NCI-H748 treated with DMSO at 0.1 percent for 48 hours (cell line): Measurements from ENCODE around the gene KLK7.
"Not testable (repeated sequence)": the region's sequence is repeated elsewhere in the genome, so short reads cannot be mapped to it uniquely, and the experiment has no call there.

ENCODE experiments used
- DNase-seq: peaks from one replicate; lab custom pipeline; 2025; lab: John Stamatoyannopoulos, UW

The KLK7 gene

GRCh38 chr19:51010066-51010795 lies 26.5 kb upstream of the KLK7 start:
- DNase-seq = no peak

DNA sequence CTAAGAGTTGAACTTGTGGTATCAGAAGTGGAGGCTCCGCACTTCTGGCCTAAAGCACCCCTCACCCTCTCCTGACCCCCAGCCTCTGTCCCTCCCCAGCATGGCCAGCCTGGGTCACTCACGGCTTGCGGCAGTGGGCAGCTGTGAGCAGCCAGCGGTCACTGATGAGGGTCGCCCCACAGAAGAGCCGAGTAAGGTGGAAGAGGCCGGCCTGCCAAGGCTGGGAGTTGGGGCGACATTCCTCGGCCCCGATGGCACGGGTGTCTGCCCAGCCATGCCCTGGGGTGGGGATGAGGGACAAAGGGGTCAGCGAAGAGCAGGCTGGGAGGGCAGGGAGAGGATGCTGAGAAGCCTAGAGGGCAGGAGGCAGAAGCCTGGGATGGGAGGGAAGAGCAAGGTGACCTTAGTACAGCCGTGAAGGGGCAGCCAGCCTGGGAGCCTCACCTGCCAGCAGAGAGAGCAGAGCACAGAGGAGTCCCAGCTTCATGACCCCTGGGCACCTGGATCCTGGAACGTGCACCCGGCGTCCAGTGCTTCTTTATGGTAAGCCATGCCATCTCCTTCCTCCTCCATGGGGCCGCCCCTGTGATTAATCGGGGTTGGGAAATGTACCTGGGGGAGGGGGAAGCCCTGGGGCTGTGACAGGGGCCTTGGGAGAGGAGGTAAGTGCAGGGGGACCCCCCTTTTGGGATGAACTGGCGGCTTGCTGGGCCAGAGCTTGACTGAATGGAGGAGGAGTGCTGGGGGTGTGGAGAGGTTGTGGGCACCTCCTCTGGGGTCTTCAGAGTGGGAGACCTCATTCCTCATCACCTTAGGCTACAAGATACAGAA lies 25.6 kb upstream of the KLK7 start:
- DNase-seq = no peak

DNA sequence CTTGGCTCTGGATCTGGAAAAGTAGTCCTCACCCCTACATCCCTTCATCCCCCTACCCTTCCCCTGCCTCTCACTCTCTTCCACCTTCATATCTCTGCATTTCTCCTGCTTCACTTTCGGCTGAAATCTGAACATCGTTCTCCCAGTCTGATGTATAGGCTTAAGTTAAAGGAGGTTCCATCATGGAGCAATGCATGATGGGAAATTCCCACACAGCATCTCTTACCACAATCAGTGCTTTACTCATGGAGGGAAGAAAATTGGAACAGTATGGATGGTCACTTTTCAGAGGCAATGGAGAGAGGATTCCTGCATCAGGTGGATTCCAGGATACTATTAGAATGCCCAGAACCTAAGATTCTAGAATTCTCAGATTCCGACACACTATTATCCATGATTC lies 23.8 kb upstream of the KLK7 start:
- DNase-seq = no peak

DNA sequence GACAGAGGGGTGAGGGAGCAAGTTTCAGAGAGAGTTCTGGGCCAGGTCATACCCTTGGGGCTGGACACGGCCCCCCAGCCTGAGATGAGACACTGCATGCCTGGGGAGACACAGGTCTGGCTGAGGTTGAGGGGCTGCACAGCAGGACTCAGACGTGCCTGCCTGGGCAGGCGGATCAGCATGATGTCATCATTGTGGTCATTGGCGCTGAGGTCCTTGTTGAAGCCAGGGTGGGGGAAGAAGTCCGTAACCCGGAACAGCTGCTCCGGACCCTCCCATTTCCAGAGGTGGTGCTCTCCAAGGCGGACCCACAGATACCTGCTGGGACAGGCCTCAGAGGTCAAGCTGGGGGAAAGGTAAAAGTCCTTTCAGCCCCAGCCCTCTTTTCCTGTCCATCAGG lies 22.7 kb upstream of the KLK7 start:
- DNase-seq = no peak

GRCh38 chr19:51005248-51005647 lies 21.5 kb upstream of the KLK7 start:
- no peak for DNase-seq

- no peak for DNase-seq
These were observed 19.6 kb upstream of the KLK7 start for GRCh38 chr19:51003316-51003715.

GRCh38 chr19:51002542-51003311 lies 19.0 kb upstream of the KLK7 start:
- DNase-seq = no peak

DNA sequence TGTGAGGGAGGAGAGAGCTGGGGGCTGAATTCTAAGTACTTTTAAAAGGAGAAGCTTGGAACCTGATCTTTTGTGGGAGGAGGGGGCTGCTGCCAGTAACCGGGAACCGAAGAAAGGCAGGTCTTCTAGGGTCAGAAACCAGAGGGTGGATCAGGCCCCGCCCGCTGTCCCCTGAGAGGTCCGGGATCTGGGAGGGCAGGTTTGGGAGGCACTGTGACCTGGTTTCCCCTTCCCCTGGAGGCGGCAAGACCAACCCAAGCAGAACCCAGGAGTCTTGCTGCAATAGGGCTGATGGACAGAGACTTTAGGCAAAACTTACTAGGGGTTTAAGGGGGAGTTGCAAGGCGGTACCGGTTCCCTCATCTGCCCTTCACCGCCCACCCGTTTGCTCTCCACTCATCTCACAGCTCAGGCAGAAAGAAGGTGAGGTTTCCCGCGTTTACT lies 18.4 kb upstream of the KLK7 start:
- no peak for DNase-seq

GRCh38 chr19:51001515-51001914 lies 17.8 kb upstream of the KLK7 start, which contains the start of gene KLK8:
TSS of gene KLK8 (minus strand) at chr19:51001604. CDS start at chr19:51001167, 437 bp downstream.
- DNase-seq = no peak

DNA sequence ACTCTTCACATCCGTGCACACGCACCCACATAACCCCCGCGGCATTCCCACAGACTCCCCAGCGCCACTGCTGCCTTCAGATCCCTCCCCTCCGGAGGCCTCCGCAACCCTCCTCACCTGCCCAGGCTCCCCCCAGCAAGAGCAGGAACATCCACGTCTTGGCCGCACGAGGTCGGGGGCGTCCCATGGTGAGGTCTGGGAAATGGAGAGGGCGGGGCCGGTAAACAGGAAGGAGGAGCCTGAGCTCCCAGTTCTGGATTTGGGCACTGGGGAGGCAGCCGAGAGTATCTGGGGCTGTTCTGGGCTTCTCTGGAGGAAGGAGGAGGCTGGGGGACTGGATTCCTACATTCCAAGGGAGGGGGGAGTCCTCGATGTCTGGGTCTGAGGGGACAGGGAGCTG lies 17.3 kb upstream of the KLK7 start:
- DNase-seq = no peak

DNA sequence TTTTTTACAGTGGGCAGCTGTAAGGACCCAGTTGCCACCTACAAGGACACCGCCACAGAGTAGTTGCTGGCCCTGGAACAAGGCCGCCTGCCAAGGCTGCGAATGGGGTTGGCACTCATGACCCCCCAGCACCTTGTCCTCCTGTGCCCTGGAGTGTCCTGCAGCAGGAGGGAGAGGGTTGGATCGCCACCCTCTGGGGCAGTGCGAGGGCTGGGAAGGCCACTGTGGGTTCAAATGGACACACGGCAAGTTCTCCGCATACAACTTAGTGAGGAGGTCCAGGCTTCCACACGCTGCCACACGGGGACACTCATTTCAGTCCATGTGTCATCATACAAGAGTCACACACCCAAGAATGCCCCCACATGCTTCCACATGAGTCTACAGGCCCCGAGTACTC lies 16.7 kb upstream of the KLK7 start:
- DNase-seq = no peak

GRCh38 chr19:50998686-50999085 lies 15.0 kb upstream of the KLK7 start:
- DNase-seq = no peak

DNA sequence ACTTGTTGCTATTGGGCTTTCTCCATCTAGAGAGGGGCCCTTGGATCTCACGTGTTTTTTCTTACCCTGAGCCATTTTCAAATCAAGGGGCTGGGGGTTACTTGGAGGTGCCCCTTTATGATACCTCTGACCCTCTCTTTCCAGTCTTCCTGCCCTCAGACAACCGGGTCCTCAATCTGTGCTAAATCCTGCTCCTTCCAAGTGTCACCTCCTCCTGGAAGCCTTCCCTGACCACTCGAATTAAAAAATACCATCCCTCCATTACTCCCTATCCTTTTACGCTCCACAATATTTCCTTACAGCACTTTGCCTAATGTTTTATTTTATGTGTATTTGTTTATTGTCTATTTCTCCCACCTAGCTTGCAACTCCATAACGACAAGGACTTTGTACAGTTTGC lies 14.3 kb upstream of the KLK7 start:
- DNase-seq = no peak

GRCh38 chr19:50994129-50994528 lies 10.4 kb upstream of the KLK7 start:
- no peak for DNase-seq

DNA sequence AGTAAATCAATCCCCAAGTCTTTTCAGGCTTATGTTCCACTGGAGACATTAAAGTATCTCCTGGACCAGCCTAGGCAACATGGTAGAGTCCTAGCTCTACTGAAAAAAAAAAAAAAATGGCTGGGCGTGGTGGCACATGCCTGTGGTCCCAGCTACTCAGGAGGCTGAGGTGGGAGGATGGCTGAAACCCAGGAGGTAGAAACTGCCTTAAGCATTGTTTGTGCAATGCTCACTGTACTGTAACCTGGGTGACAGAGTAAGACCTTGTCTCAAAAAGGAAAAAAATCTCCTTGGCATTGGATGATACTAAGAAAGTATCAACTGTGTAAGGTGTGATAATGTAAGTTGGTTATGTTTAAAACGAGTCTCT lies 8.9 kb upstream of the KLK7 start:
- DNase-seq = no peak

DNA sequence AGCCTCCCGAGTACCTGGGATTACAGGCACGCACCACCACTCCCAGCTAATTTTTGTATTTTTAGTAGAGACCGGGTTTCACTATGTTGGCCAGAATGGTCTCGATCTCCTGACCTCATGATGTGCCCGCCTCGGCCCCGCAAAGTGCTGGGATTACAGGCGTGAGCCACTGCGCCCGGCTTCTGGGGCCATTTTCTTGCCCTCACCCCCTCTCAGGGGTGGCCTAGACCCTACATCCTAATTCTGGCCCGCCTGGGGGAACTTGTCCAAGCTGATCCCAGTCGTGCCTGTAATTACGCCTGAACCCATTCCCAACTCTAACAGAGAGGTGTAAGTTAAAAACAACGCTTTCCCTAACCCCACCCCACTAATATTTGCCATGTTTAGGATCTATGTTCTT lies 699 bp upstream of the KLK7 start:
- not testable (repeated sequence) for DNase-seq

GRCh38 chr19:50982186-50982585 lies 1.5 kb downstream of the KLK7 start:
- no peak for DNase-seq

DNA sequence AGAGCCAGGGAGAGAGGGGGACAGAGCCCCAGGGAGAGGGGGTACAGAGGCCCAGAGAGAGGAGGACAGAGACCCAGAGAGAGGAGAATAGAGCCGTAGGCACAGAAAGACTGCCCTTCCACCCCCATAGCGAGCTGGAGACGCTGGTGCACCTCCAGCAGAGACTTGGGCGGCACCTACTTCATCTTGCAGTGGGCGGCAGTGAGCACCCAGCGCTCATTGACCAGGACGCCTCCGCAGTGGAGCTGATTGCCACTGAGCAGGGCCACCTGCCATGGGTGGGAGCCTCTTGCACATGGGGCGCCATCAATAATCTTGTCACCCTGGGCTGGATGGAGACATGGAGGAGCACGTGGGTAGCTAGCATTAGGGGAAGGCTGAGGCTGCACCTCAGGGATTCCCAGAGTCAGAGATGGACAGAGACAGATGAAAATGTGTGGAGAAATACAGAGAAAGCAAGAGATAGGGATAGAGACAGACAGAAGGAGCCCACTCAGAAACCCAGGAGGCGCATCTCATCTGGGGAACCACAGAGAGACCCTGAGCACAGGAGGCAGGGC lies 2.0 kb downstream of the KLK7 start:
- no peak for DNase-seq

GRCh38 chr19:50980208-50980607 lies 3.5 kb downstream of the KLK7 start:
- DNase-seq = no peak

DNA sequence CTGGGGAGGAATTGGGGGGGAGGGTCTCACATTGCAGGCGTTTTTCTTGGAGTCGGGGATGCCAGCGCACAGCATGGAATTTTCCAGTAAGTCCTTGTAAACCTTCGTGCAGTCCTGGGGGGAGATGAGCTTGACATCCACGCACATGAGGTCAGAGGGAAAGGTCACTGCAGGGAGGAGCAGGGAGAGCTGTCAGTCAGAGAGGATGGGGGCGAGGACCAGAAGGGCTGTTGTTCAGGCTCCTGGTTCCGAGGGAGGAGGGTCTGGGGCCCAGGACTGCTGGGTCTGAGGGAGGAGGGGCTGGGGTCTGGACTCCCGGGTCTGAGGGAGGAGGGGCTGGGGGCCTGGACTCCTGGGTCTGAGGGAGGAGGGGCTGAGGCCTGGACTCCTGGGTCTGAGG lies 4.0 kb downstream of the KLK7 start:
- no peak for DNase-seq

DNA sequence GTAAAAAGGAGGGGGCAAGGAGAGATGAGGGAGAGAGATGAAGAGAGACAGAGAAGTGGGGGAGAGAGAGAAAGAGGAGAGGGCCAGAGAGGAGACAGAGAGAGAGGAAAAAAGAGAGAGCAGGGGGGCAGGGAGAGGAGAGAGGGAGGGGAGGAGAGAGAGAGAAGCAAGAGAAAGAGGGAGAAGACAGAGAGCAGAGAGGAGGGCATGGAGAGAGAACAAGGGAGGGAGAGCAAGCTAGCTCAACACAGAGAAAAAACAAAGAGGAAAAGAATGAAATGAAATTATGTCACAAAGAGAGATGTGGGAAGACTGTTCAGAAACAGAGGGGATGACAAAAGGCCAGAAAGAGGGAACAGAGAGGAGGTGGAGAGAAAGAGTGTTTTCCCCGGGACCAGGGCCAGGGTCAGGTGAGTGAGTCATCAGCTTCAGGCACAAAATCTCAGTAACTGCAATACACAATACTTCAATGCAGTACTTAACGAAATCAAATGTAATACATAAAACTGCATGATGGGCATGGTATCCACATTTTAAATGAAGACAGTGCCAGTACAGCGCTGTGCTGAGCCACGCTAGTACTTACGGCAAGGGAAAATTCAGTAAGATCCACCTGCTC lies 4.8 kb downstream of the KLK7 start:
- no peak for DNase-seq

DNA sequence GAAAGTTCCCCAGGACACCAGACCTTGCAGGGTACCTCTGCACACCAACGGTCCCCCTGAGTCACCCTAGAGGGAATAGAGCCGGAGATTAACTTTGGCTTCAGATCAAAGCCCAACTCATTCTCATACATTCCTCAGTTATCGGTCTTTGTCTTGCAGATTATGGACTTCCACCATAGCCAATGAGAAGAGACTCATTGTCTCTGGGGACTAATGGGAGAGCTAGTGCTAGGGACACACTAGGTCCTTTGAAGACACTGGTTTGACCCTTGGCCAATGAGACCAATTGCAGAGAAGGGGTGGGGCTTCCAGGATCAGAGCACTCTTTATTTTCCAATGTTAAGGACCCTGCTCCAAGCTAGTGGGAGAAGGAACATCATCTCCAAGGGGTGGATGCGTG lies 6.1 kb downstream of the KLK7 start:
- no peak for DNase-seq
